NCI-H510A treated with DMSO at 0.1 percent for 48 hours (cell line): Measurements from ENCODE around the gene GFRA3.
"Not testable (repeated sequence)": the region's sequence is repeated elsewhere in the genome, so short reads cannot be mapped to it uniquely, and the experiment has no call there.

Experiments
- DNase-seq: peaks from one replicate; lab custom pipeline; 2025; lab: John Stamatoyannopoulos, UW

Gene GFRA3

GRCh38 chr5:138274189-138274853, at the start of gene GFRA3:
Gene GFRA3 (minus strand): TSS chr5:138274621. CDS start chr5:138274424, 197 bp downstream.
- DNase-seq, result no peak

GRCh38 chr5:138318211-138318610, 43.8 kb upstream of the GFRA3 start:
- DNase-seq, result not testable (repeated sequence)

GRCh38 chr5:138316355-138316754, 41.9 kb upstream of the GFRA3 start:
- DNase-seq, result no peak

- DNase-seq, result no peak
These were observed 41.4 kb upstream of the GFRA3 start for GRCh38 chr5:138315751-138316278.

GRCh38 chr5:138305797-138306196, 31.4 kb upstream of the GFRA3 start:
- peak; percentile 66 for DNase-seq

GRCh38 chr5:138303372-138303771, 29.0 kb upstream of the GFRA3 start:
- no peak for DNase-seq

- DNase-seq, result no peak
These were observed 14.9 kb upstream of the GFRA3 start for GRCh38 chr5:138289296-138289695.

GRCh38 chr5:138287246-138287645, 12.8 kb upstream of the GFRA3 start:
- no peak for DNase-seq

- peak; percentile 21 for DNase-seq
These were observed 8.7 kb upstream of the GFRA3 start for GRCh38 chr5:138282920-138283742.

- DNase-seq, result no peak
These were observed 6.5 kb upstream of the GFRA3 start for GRCh38 chr5:138280915-138281314.

- peak; percentile 88 for DNase-seq
These were observed 2.1 kb upstream of the GFRA3 start for GRCh38 chr5:138276402-138277054.

- DNase-seq, result no peak
These were observed 1.5 kb upstream of the GFRA3 start for GRCh38 chr5:138275895-138276294.

- no peak for DNase-seq
These were observed 960 bp upstream of the GFRA3 start for GRCh38 chr5:138275379-138275782.

GRCh38 chr5:138273834-138274188, 610 bp downstream of the GFRA3 start:
- no peak for DNase-seq

- no peak for DNase-seq
These were observed 1.7 kb downstream of the GFRA3 start for GRCh38 chr5:138272681-138273080.

- no peak for DNase-seq
These were observed 3.1 kb downstream of the GFRA3 start for GRCh38 chr5:138271281-138271680.

- no peak for DNase-seq
These were observed 10.2 kb downstream of the GFRA3 start for GRCh38 chr5:138264183-138264582.

GRCh38 chr5:138263581-138263980, 10.8 kb downstream of the GFRA3 start:
- no peak for DNase-seq

GRCh38 chr5:138258704-138259292, 15.6 kb downstream of the GFRA3 start:
- DNase-seq, result no peak

GRCh38 chr5:138257583-138257982, 16.8 kb downstream of the GFRA3 start:
- DNase-seq, result no peak

GRCh38 chr5:138252944-138253343, 21.5 kb downstream of the GFRA3 start:
- DNase-seq, result no peak

GRCh38 chr5:138247800-138248199, 26.6 kb downstream of the GFRA3 start:
- not testable (repeated sequence) for DNase-seq
